GM18502 (cell line): ENCODE results near the gene CTNNA3.
"Not testable (repeated sequence)": the region's sequence is repeated elsewhere in the genome, so short reads cannot be mapped to it uniquely, and the experiment has no call there.

Source experiments
- ATAC-seq: cut with Tn5 transposase; IDR thresholded peaks from one replicate; pipeline ENCODE4 v1.9.1; 2021; ENCODE audit warnings: mild to moderate bottlenecking; ENCODE audit not compliant: unreplicated experiment, poor library complexity

The CTNNA3 gene

DNA sequence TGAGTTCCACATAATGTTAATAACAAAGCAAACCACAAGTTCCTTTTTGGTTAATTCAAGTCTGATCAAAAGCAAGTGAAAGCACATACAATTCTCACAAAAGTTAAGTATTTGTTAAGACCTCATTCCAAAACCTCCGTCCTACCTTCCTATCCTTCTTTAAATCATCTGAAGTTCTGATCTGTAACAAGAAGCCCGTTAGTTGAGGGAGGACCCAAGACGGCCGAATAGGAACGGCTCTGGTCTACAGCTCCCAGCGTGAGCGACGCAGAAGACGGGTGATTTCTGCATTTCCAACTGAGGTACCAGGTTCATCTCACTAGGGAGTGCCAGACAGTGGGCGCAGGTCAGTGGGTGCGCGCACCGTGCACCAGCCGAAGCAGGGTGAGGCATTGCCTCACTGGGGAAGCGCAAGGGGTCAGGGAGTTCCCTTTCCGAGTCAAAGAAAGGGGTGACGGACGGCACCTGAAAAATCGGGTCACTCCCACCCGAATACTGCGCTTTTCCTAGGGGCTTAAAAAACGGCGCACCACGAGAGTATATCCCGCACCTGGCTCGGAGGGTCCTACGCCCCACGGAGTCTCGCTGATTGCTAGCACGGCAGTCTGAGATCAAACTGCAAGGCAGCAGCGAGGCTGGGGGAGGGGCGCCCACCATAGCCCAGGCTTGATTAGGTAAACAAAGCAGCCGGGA, 309.0 kb downstream of the CTNNA3 start:
- ATAC-seq: not testable (repeated sequence)

- no peak for ATAC-seq
Observed at GRCh38 chr10:67386260-67386659, 309.7 kb downstream of the CTNNA3 start.

DNA sequence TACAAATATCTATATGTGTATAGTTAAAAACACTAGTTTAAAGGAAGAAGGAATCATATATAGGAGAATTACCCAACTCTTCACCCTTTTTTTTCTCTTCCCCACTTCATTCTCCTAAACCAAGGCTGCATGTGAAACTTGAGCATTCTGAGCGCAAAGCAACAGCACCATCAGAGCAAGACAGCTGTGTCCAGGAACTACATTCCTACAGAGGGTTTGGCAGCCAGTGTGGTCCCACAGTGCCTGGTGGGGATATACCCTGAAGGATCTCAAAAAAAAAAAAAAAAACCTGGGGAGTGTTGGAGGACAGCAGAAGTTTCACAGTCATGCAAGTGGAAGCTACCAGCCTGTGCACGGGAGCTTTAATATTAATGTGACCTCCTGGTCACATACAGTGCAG, 310.4 kb downstream of the CTNNA3 start:
- ATAC-seq: no peak

GRCh38 chr10:67385089-67385488, 310.9 kb downstream of the CTNNA3 start:
- no peak for ATAC-seq

- no peak for ATAC-seq
Observed at GRCh38 chr10:67331121-67331910, 364.7 kb downstream of the CTNNA3 start.

DNA sequence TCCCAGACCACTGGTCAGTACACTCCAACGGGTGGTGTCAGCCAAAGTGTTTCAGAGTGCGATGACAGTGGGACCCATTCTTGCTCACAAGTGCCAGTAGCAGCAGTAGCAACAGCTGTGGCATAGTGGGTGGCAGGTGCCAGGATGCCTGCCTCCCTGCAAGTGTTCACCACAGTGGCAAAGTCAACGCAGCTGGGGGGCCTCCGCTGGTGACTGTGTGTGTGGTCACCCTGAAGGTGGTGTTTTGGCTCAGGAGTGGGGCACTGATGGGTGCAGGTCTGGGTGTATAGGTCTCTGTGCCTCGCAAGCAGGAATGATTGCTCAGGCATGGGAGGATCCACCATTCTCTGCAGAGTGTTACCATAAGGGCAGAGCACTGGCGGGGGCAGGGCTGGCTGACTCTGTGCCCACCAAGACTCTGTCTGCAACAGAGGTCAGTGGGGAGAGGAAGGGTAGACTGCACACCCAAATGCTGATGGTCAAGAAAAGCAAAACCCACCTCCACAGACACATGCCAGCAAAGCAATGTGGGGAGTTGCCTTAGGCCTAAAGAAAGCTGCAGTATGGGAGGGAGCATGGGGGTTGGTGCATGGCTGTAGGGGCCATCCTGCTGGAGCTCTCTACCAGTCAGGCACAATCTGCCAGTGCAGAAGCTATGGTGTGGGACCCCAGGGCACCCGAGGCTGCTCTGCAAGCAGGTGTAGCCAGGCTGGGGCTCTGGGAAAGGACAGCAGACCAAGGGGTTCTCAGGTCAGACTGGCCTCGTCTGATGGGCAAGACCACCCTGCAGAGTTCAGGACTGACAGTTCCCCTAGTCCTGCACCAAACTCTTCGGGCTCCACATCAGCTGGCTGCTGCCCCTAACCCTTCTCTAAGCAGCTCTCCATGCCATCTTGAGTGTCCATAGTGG, 368.1 kb downstream of the CTNNA3 start:
- ATAC-seq: no peak

- no peak for ATAC-seq
Observed at GRCh38 chr10:67319976-67320375, 376.0 kb downstream of the CTNNA3 start.

- no peak for ATAC-seq
Observed at GRCh38 chr10:67308912-67309311, 387.1 kb downstream of the CTNNA3 start.

DNA sequence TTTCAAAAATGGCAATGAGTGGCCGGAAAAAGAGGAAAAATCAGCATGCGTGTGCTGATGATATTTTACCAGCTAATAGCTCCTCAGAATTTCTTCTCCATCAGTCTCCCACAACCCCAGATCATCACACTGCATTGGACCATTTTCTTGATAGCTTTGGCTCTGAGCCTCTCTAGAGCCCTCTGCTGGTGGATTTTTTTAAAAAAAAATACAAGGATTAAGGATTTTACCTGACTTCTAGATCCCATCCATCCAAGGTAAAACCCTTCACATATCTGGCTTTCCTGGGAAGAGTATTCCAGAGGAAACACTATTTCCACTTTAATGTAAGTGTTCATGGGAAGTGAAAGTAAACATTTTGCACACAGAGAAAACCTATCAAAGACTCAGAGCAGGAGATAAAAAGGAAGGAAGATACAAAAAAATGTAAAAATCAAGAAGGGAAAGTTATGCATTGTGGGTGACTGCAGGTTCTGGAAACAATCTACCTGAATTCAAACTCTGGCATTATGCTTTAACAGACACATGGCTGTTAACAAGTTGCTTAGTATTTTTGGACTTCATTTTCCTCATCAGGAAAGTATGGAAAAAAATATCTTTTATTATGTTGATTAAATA, 389.3 kb downstream of the CTNNA3 start:
- ATAC-seq: no peak

- no peak for ATAC-seq
Observed at GRCh38 chr10:67302701-67303100, 393.3 kb downstream of the CTNNA3 start.

DNA sequence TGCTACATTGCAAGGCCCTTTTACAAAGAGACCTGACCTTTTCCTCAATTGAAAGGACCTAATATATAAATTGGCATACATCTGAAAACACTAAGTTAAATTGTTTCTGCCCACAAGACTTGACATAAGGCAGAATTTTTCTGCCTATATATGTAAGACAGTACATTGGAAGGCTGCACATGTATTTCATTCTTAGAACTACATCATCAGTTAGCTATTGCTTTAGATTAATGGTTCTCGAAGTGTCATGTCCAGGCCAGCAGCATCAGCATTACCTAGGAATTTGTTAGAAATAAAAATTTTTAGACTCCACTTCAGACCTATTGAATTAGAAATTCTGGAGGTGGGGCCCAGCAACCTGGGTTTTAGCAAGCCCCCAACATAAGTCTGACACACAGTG, 396.2 kb downstream of the CTNNA3 start:
- ATAC-seq: no peak

GRCh38 chr10:67297637-67298181, 398.3 kb downstream of the CTNNA3 start:
- no peak for ATAC-seq

- no peak for ATAC-seq
Observed at GRCh38 chr10:67296926-67297325, 399.1 kb downstream of the CTNNA3 start.

DNA sequence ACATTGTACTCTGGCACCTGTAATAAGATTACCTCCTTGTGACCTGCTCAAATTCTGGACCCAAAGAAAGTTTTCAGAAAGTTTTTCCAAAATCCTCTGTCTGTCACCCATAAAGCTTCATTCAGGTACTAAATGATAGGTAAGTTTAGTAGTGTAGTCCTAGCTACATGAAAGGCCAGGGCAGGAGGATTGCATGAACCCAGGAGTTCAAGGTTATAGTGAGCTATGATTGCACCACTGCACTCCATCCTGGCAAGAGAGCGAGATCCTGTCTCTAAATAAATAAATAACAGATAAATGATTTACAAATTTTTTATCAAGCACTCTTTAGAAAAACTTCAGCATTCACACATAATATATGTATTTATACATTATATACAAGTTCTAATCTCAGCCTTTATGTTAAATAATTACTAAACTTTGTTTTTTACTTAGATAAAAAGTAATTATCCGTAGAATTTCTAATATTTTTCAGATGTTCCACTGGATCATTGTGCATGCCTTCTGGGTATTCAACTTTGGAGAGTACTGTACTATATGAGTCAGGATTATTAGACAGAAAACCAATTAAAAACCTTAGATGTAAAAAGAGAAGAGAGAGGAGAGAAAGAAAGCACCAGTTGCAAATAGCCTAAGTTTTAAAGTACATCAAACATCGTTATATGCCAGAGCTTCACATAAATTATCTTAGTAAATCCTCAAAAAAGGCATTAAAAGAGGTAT, 407.1 kb downstream of the CTNNA3 start:
- no peak for ATAC-seq

- ATAC-seq: no peak
Observed at GRCh38 chr10:67284589-67284988, 411.4 kb downstream of the CTNNA3 start.

DNA sequence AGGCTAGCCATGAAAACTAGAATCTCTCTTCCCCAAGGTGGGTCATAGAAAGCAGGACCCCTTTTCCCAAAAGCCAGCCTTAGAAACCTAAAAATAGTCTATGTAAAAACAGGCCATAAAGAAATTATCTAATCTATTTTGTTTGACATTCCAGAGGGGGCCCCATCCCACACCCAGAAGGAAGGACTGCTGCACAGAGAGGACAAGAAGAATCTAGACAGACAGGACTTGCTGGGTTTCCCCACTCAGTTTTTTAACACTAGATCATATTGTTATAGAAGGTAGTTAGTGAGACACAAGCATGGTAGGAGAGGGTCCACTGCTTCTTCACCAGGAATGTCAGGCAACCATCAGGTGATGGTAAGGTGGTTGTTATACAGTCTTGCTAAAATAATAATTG, 413.1 kb downstream of the CTNNA3 start:
- no peak for ATAC-seq

DNA sequence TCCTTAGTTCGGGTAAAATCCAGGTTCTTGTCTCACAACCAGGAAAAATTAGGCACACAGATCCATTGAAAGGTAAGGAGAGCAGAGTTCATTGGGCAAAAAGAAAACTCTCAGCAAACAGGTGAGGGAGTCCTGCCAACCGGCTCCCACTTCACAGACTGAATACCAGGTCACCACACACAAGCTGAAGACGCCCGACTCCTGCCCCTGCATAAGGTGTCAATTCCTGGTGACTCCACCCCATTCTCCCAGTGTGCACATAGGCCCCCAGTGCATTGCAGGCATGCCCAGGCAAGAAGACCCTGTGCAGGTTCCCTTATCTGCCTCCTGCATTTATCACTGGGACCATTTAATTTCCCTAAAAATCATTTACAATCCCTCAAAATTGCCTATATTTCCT, 415.6 kb downstream of the CTNNA3 start:
- ATAC-seq: no peak

DNA sequence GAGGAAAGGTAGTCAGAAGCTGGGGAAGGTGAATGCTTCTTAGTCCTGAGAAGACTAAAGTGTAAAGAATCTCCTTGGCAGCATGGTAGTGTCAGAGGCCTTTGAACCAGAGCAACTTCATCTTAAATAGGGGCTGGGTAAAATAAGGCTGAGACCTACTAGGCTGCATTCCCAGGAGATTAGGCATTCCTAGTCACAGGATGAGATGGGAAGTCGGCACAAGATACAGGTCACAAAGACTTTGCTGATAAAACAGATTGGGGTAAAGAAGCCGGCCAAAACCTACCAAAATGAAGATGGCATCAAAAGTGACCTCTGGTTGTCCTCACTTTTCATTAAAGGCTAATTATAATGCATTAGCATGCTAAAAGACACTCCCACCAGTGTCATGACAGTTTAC, 418.6 kb downstream of the CTNNA3 start:
- ATAC-seq: no peak

- no peak for ATAC-seq
Observed at GRCh38 chr10:67269828-67270227, 426.2 kb downstream of the CTNNA3 start.

DNA sequence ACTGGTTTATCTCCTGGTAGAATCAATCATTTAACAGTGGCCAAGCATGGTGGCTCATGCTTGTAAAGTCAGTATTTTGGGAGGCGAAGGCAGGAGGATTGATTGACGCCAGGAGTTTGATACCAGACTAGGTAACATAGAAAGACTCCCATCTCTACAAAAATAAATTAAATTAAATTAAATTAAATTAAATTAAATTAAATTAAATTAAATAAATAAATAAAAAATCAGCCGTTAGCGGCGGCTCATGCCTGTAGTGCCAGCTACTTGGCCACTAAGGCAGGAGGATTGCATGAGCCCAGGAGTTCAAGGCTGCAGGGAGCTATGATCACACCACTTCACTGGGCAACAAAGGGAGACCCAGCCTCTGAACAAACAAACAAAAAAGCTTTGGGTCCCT, 427.8 kb downstream of the CTNNA3 start:
- no peak for ATAC-seq
